Measurements from ENCODE around the gene INO80E. TPM values are rescaled to one million over a fixed set of nuclear protein-coding genes. Genes with fewer than 3 reads are reported as not detected.
A peak's percentile ranks its signal among the peaks of the same experiment; 100 is the strongest.

Gene INO80E
- total RNA-seq, 1 donor from 2014 or later = 71.4 TPM

DNA sequence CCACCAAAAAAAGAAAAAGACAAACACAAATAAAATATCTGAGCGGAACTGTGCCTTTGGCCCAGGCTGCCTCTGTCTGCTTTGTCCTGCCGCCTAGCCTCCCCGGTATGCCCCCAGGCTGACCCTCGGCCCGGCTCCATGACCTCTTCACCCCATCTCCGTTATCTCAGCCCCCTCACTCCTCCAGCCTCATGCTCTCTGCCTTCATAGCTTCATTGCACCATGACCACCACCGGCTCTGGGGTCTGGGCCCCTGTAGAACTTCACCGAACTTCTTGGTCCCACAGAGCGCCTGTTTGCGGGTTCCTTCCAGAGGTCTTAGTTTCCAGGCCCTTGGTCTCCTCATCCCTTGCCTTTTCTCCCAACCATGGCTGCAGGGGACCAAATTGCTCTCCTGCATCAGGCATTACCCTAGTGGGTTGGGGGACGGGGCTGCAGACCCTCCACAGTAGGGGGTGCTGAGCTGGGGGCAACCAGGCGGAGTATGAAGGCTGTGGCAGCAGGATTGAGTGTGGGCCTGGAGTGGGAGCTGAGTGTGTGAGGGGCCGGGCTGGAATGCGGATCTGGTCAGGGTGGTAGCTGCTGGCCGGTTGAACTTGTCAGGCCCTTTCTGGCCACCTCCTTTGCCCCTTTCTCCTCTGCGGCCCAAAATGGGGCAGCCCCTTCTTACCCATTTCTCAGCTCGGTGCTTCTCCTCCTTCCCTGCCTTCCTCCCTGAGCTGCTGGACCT, 7.5 kb upstream of the INO80E start:
- H3K27me3 Mint-ChIP-seq (ENCODE audit: unreplicated experiment) = peaks cover 13% of the 10 kb centered on the region
- DNase-seq = no peak
- TF ChIP-seq, protein P1, sequence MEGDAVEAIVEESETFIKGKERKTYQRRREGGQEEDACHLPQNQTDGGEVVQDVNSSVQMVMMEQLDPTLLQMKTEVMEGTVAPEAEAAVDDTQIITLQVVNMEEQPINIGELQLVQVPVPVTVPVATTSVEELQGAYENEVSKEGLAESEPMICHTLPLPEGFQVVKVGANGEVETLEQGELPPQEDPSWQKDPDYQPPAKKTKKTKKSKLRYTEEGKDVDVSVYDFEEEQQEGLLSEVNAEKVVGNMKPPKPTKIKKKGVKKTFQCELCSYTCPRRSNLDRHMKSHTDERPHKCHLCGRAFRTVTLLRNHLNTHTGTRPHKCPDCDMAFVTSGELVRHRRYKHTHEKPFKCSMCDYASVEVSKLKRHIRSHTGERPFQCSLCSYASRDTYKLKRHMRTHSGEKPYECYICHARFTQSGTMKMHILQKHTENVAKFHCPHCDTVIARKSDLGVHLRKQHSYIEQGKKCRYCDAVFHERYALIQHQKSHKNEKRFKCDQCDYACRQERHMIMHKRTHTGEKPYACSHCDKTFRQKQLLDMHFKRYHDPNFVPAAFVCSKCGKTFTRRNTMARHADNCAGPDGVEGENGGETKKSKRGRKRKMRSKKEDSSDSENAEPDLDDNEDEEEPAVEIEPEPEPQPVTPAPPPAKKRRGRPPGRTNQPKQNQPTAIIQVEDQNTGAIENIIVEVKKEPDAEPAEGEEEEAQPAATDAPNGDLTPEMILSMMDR (IDR thresholded peaks at IDR 0.05; ENCODE audit: partially characterized antibody, unreplicated experiment) = no peak
- H3K4me1 Mint-ChIP-seq (ENCODE audit: low read depth, unreplicated experiment) = no peaks in the 10 kb centered on the region
- peak overlapping the region; percentile 10 for H3K4me3 Mint-ChIP-seq (ENCODE audit: unreplicated experiment)
- peak overlapping the region; percentile 64 for H3K27ac Mint-ChIP-seq (ENCODE audit: unreplicated experiment)
- peaks cover 8% of the 10 kb centered on the region for H3K9me3 Mint-ChIP-seq (ENCODE audit: unreplicated experiment)
- peaks cover 11% of the 10 kb centered on the region for H3K36me3 Mint-ChIP-seq (ENCODE audit: unreplicated experiment)

DNA sequence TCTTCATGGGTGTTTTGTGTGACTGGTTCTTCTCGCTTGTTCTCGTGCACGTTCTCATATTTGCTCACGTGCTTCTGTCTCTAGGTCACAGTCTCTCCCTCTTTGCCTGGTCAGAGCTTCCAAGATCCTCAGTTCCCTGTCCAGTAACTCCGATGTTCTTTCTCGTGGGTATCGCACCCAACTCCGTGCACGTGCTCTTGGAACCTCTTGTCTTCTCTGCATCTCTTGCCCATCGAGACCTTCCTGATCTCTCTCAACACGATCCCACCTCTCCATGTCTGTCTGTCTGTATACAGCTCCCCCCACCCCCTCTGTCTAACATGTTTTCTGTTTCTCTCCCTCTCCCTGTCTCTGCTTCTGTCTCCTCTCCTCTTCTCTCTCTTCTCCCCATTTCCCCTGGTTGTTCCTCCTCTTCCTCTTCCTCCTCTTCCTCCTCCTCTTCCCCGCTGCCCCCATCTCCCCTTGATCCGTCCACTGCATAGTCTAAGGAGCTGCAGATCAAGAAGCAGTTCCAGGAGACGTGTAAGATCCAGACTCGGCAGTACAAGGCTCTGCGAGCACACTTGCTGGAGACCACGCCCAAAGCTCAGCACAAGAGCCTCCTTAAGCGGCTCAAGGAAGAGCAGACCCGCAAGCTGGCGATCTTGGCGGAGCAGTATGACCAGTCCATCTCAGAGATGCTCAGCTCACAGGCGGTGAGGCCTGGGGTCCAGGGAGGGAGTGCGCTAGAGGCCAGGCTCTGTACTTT, 6.8 kb upstream of the INO80E start:
- Mint-ChIP-seq H3K36me3 (ENCODE audit: unreplicated experiment) (peaks cover 9% of the 10 kb centered on the region), H3K9me3 (ENCODE audit: unreplicated experiment) (peaks cover 7% of the 10 kb centered on the region), H3K27me3 (ENCODE audit: unreplicated experiment) (peaks cover 20% of the 10 kb centered on the region), H3K4me3 (ENCODE audit: unreplicated experiment) (peak overlapping the region; percentile 10), H3K4me1 (ENCODE audit: low read depth, unreplicated experiment) (no peaks in the 10 kb centered on the region), H3K27ac (ENCODE audit: unreplicated experiment) (peak overlapping the region; percentile 64)
- no peak for DNase-seq
- TF ChIP-seq, protein P1 (IDR thresholded peaks at IDR 0.05; ENCODE audit: partially characterized antibody, unreplicated experiment) = no peak

DNA sequence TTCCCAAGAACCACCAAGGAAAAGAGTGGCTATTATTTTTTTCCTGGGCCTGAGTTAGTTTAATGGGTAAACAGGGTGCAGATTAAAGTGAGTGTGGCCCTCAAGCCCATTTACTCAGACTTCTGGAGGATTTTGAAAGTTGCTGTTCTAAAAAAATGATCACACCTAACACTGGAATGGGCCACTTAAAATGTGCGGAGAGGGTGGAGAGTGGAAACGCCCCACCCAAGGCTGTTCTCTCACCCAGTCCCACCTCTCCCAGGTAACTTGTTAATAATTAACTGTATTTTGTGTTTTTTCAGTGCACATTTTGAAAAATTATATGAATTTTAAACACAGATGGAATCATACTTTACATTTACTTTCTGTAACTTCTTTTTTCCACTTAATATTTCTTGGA, 6.0 kb upstream of the INO80E start:
- Mint-ChIP-seq H3K36me3 (ENCODE audit: unreplicated experiment) (peaks cover 9% of the 10 kb centered on the region), H3K4me3 (ENCODE audit: unreplicated experiment) (no peak overlapping the region), H3K27ac (ENCODE audit: unreplicated experiment) (no peak overlapping the region), H3K9me3 (ENCODE audit: unreplicated experiment) (peaks cover 7% of the 10 kb centered on the region), H3K27me3 (ENCODE audit: unreplicated experiment) (peaks cover 22% of the 10 kb centered on the region), H3K4me1 (ENCODE audit: low read depth, unreplicated experiment) (no peaks in the 10 kb centered on the region)
- TF ChIP-seq, protein P1 (IDR thresholded peaks at IDR 0.05; ENCODE audit: partially characterized antibody, unreplicated experiment) = no peak
- DNase-seq = no peak

DNA sequence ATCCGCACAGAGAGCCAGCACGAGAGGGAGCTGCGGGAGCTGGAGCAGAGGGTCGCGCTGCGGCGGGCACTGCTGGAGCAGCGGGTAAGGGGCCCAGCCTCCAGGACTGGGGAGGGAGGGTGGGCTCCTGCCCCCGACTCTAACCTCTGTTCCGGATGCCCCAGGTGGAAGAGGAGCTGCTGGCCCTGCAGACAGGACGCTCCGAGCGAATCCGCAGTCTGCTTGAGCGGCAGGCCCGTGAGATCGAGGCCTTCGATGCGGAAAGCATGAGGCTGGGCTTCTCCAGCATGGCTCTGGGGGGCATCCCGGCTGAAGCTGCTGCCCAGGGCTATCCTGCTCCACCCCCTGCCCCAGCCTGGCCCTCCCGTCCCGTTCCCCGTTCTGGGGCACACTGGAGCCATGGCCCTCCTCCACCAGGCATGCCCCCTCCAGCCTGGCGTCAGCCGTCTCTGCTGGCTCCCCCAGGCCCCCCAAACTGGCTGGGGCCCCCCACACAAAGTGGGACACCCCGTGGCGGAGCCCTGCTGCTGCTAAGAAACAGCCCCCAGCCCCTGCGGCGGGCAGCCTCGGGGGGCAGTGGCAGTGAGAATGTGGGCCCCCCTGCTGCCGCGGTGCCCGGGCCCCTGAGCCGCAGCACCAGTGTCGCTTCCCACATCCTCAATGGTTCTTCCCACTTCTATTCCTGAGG, 5.0 kb upstream of the INO80E start:
- no peak overlapping the region for H3K27ac Mint-ChIP-seq (ENCODE audit: unreplicated experiment)
- DNase-seq = no peak
- H3K27me3 Mint-ChIP-seq (ENCODE audit: unreplicated experiment) = peaks cover 20% of the 10 kb centered on the region
- H3K4me3 Mint-ChIP-seq (ENCODE audit: unreplicated experiment) = no peak overlapping the region
- peaks cover 5% of the 10 kb centered on the region for H3K9me3 Mint-ChIP-seq (ENCODE audit: unreplicated experiment)
- H3K36me3 Mint-ChIP-seq (ENCODE audit: unreplicated experiment) = peaks cover 9% of the 10 kb centered on the region
- TF ChIP-seq, protein P1 (IDR thresholded peaks at IDR 0.05; ENCODE audit: partially characterized antibody, unreplicated experiment) = no peak
- no peaks in the 10 kb centered on the region for H3K4me1 Mint-ChIP-seq (ENCODE audit: low read depth, unreplicated experiment)
